Astrocyte of the spinal cord (primary cell): ENCODE results near the gene EGR1.

Experiments
- DNase-seq: peaks from one replicate; pipeline ENCODE4 v3.0.0; 2011; ENCODE audit warnings: low read depth, low spot score
- H3K4me3 ChIP-seq: 2 replicates; pipeline ENCODE4 v1.5.1; 2011; ENCODE audit warnings: low read depth, mild to moderate bottlenecking, low read length, moderate library complexity
- in situ Hi-C: cut with HindIII; loops from 2 replicates; pipeline ENCODE4 v1.10.0; 2017; ENCODE audit warnings: low sequenced_read_pairs
- TF ChIP-seq, protein P1 (sequence below): IDR thresholded peaks from 2 replicates; pipeline ENCODE4 v1.5.1; 2012; ENCODE audit warnings: low read depth, mild to moderate bottlenecking, low read length, inconsistent platforms

The EGR1 gene

DNA sequence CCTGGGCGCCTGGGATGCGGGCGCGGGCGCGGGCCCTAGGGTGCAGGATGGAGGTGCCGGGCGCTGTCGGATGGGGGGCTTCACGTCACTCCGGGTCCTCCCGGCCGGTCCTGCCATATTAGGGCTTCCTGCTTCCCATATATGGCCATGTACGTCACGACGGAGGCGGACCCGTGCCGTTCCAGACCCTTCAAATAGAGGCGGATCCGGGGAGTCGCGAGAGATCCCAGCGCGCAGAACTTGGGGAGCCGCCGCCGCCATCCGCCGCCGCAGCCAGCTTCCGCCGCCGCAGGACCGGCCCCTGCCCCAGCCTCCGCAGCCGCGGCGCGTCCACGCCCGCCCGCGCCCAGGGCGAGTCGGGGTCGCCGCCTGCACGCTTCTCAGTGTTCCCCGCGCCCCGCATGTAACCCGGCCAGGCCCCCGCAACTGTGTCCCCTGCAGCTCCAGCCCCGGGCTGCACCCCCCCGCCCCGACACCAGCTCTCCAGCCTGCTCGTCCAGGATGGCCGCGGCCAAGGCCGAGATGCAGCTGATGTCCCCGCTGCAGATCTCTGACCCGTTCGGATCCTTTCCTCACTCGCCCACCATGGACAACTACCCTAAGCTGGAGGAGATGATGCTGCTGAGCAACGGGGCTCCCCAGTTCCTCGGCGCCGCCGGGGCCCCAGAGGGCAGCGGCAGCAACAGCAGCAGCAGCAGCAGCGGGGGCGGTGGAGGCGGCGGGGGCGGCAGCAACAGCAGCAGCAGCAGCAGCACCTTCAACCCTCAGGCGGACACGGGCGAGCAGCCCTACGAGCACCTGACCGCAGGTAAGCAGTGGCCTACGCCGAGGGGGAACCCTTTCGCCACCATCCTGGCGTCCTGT, at the start of gene EGR1:
Gene EGR1 (plus strand): TSS at position 219 of the 864 bp plus-strand sequence. CDS start 283 bp downstream, at position 502.
- peak; percentile 97 for DNase-seq
- in situ Hi-C loops, result no loop called here
- TF ChIP-seq, protein P1, sequence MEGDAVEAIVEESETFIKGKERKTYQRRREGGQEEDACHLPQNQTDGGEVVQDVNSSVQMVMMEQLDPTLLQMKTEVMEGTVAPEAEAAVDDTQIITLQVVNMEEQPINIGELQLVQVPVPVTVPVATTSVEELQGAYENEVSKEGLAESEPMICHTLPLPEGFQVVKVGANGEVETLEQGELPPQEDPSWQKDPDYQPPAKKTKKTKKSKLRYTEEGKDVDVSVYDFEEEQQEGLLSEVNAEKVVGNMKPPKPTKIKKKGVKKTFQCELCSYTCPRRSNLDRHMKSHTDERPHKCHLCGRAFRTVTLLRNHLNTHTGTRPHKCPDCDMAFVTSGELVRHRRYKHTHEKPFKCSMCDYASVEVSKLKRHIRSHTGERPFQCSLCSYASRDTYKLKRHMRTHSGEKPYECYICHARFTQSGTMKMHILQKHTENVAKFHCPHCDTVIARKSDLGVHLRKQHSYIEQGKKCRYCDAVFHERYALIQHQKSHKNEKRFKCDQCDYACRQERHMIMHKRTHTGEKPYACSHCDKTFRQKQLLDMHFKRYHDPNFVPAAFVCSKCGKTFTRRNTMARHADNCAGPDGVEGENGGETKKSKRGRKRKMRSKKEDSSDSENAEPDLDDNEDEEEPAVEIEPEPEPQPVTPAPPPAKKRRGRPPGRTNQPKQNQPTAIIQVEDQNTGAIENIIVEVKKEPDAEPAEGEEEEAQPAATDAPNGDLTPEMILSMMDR, result no peak
- H3K4me3 ChIP-seq, result peak within 1 kb of the TSS; percentile 55

DNA sequence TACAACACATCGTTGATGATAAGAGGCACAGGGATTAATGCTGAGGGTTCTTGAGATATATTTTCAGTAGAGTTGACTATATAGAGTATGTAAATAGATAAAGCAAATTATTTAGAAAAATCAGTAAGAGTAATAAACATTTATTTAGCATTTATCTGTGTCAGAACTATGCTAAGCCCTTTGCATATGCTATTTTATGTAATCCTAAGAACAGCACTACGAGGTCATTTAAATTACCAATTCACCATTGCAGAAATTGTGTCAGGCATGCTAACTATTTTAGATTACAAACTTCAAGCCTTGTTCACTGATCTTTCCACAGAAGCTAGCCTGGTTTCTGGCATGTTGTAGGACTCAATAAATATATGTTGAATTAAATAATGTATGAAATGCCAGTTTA, 46.8 kb upstream of the EGR1 start:
- TF ChIP-seq, protein P1, result no peak
- DNase-seq, result no peak
- in situ Hi-C loops, result no loop called here
- H3K4me3 ChIP-seq, result no peak overlapping the region

DNA sequence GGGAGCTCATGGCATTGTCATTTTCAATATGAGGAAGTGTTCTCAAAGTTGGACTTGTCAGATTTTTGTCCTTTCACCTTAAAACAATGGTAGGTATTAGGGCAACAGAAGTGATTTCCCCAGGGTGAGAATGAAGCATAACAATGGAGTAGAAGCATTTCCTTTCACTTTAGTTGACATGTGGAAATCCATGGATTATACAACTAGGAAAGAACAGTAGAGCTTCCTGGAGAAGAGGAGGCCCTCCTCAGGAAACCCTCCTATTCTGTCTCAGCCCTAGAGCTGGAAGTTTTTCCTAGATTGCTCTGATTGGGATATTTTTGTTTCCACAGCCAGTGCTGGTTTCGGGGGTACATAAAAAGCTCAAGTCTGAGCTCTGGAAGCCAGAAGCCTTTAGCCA, 40.2 kb upstream of the EGR1 start:
- DNase-seq, result no peak
- in situ Hi-C loops, result no loop called here
- no peak overlapping the region for H3K4me3 ChIP-seq
- TF ChIP-seq, protein P1, result no peak

DNA sequence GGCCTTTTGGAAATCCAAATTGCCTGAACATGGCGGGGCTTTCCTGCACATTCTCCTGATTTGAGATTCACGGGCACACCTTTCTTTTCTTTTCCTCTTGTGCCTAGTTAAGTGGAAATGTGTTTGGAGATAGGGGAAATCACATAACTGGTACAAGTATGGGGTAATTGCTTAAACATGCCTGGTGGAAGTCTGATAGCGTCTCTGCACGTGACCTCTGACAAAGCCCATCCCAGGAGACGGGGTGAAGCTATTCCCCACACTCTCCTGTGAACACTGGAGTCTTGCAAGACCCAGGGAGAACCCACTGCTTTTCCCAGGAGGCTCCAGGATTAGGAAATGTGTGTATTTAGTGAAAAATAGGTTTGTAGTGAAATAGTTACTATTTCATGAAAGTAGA, 29.3 kb upstream of the EGR1 start:
- TF ChIP-seq, protein P1, result no peak
- no peak for DNase-seq
- H3K4me3 ChIP-seq, result no peak overlapping the region
- in situ Hi-C loops, result no loop called here

DNA sequence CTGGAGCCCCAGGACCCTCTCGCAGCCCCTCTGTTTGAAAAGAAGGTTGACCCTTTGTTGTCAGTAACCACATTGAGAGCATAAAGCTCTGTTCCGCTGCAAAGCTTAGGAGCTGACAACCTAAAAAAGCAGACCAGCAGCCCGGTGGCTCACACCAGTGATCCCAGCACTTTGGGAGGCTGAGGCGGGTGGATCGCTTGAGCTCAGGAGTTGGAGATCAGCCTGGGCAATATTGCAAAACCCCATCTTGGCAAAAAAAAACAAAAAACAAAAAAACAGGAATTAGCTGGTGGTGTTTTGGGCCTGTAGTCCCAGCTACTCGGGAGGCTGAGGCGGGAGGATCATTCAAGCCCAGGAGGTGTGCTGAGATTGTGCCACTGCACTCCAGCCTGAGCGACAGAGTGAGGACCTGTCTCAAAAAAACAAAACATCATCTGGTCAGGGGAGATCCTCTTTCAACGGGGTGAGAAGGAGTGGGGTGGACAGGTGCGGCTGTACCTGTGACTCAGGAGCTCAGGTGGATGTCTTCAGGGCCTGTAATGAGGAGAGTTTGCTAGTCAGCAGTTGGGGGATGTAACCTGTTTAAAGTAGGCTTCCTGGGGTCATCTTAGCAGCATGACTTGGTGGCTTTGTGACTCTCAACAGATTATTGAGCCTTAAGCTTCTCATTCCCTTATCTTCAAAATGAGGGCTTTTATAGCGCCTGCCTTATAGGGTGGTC, 27.1 kb upstream of the EGR1 start:
- peak overlapping the region; percentile 40 for H3K4me3 ChIP-seq
- DNase-seq, result no peak
- TF ChIP-seq, protein P1, result no peak
- in situ Hi-C loops, result no loop called here

DNA sequence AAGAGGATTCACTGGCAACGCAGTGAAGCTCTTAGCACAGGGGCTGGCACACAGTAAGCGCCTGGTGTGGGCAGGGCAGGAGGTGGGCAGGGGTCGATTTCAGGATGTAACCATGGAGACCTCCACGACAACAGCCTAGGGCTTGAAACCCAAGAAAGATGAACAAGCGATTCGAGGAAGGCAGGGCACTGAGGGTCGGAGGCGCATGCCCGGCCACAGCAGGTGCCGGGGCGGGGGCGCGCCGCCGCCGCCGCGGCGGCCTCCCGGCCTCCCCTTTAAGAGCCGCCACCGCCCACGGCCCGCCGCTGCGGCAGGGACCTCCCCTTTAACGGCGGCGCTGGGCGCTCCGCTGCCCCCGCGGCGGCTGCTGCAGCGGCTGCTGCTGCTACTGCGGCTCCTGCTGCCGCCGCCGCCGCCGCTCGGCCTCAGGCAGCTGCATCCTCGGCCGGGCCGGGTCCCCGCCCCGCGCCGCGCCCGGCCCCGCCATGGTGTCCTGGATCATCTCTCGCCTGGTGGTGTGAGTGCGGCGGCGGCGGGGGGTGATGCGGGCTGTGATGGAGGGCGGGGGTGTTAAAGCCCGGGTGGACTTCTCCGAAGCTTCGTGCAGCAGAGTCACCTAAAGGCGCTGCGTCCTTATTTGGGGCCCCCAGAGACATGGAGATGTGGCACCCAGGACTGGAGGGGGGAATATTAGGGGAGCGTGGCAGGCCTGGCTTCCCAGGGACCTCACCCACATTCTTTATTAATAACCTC, 26.4 kb upstream of the EGR1 start, which contains the start of gene REEP2:
Gene REEP2 (plus strand): TSS at position 334 of the 753 bp plus-strand sequence. CDS start 152 bp downstream, at position 486.
- TF ChIP-seq, protein P1, result no peak
- peak within 1 kb of the TSS; percentile 70 for H3K4me3 ChIP-seq
- in situ Hi-C loops, result no loop called here

More for the DNA sequence above, 26.4 kb upstream of the EGR1 start, which contains the start of gene REEP2:
- DNase-seq, result peak; percentile 46
